ENCODE data around the gene TBC1D9B. TPM values are rescaled to one million over a fixed set of nuclear protein-coding genes. Genes with fewer than 3 reads are reported as not detected.

TBC1D9B gene
- total RNA-seq, 6 experiments from 2014 or later = 58.7 to 81.9 (median 69.5) TPM

DNA sequence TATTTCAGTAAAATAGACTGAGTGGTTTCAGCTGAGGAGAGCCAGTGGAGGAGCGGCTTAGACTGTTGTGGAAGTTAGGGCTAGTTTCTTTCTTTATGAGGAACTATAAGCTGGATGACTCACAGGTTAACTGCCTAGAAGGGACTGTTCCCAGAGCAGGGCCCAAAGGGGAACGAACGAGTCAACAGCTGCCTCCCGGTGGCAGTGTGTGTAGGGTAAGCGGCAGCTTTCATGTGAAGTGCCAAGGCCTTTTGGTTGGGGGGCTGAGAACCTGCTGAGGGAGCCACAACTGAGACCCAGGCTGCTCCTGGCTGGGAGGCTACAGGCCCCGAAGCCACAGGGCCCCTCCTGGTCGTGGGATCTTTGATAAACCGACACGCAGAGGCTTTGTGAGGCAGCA lies 80.0 kb downstream of the TBC1D9B start:
- no peak overlapping the region for H3K4me3 ChIP-seq
- TF ChIP-seq, protein P1, sequence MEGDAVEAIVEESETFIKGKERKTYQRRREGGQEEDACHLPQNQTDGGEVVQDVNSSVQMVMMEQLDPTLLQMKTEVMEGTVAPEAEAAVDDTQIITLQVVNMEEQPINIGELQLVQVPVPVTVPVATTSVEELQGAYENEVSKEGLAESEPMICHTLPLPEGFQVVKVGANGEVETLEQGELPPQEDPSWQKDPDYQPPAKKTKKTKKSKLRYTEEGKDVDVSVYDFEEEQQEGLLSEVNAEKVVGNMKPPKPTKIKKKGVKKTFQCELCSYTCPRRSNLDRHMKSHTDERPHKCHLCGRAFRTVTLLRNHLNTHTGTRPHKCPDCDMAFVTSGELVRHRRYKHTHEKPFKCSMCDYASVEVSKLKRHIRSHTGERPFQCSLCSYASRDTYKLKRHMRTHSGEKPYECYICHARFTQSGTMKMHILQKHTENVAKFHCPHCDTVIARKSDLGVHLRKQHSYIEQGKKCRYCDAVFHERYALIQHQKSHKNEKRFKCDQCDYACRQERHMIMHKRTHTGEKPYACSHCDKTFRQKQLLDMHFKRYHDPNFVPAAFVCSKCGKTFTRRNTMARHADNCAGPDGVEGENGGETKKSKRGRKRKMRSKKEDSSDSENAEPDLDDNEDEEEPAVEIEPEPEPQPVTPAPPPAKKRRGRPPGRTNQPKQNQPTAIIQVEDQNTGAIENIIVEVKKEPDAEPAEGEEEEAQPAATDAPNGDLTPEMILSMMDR (IDR thresholded peaks at IDR 0.05) = no peak
- TF ChIP-seq POLR2A (IDR thresholded peaks at IDR 0.05) = no peak
- no peak for DNase-seq
- intact Hi-C loops (cut with DNase I) = no loop called here
- no peak overlapping the region for H3K27ac ChIP-seq
- no peaks in the 10 kb centered on the region for H3K9me3 ChIP-seq
- WGBS (ENCODE audit: insufficient coverage, low coverage, low lambda C conversion rate, missing lambda C conversion rate) = 59% methylated on average over 7 of the region's 9 CpGs
- H3K4me1 ChIP-seq = peaks cover 0 to 78% (median 25%) of the 10 kb centered on the region in 4 donors
- ATAC-seq = peak; percentile 5 to 28 (median 14)
- H3K36me3 ChIP-seq = peaks cover 15 to 100% (median 66%) of the 10 kb centered on the region in 4 donors
- H3K27me3 ChIP-seq = no peaks in the 10 kb centered on the region

DNA sequence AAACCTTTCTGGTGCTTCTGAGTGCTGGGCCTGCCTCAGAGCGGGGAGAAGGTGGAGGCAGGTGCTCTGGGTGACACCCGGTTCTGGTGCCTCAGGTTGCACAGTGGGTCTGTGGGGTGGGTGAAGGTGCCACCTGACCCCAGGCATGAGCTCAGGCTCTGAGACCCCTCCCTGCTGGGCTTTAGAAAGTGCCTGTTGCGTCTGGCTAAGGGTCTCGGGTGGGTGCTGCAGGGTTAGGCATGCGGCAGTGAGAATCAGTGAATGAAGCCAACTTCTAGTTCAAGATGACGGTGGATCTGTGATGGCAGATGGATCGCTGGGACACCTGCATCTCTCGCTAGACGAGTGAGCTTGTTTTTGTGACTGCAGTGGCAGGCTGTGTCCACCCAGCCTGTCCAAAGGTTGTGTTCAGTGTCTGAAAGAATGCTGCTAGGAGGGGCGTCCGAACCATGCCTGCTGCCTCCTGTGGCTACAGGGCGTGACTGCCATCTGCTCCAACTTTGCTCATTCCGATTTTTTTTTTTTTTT lies 82.0 kb downstream of the TBC1D9B start:
- H3K4me1 ChIP-seq = peaks cover 0 to 67% (median 29%) of the 10 kb centered on the region in 4 donors
- DNase-seq = peak in 1 of 3 donors; percentile 57
- peaks cover 0 to 87% (median 52%) of the 10 kb centered on the region in 4 donors for H3K36me3 ChIP-seq
- H3K4me3 ChIP-seq = no peak overlapping the region
- TF ChIP-seq, protein P1 (IDR thresholded peaks at IDR 0.05) = peak in 1 of 4 donors; percentile 12
- no peak for TF ChIP-seq POLR2A (IDR thresholded peaks at IDR 0.05)
- H3K27ac ChIP-seq = peak overlapping the region in 1 of 3 donors; percentile 19
- H3K27me3 ChIP-seq = no peaks in the 10 kb centered on the region
- WGBS (ENCODE audit: insufficient coverage, low coverage, low lambda C conversion rate, missing lambda C conversion rate) = 58% methylated on average over 2 of the region's 13 CpGs
- intact Hi-C loops (cut with DNase I) = no loop called here
- peak; percentile 8 to 26 (median 16) for ATAC-seq
- no peaks in the 10 kb centered on the region for H3K9me3 ChIP-seq

DNA sequence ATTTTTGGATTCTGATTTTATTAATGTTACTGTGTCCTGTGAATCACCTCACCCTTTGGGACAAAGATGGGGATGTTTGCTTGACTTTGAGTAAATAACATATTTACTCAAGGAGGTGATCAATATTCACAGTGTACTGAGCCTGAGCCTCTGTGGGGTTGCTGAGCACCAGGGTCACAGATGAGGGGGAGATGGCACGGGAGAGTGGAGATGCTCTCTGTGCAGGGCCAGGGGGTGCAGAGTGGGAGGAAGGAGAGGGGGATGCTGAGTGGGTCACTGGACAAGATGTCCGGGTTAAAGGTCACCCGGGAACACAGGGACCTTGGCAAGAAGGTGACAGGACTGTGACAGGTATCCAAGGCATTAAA lies 83.0 kb downstream of the TBC1D9B start:
- 38% methylated on average over 3 of the region's 3 CpGs for WGBS (ENCODE audit: insufficient coverage, low coverage, low lambda C conversion rate, missing lambda C conversion rate)
- H3K4me3 ChIP-seq = peak overlapping the region in 1 of 3 donors; percentile 2
- peaks cover 0 to 77% (median 48%) of the 10 kb centered on the region in 4 donors for H3K36me3 ChIP-seq
- H3K27me3 ChIP-seq = no peaks in the 10 kb centered on the region
- H3K27ac ChIP-seq = peak overlapping the region in 1 of 3 donors; percentile 19
- ATAC-seq (peak in 1 of 4 donors; percentile 14), DNase-seq (peak in 1 of 3 donors; percentile 49)
- peaks cover 0 to 73% (median 32%) of the 10 kb centered on the region in 4 donors for H3K4me1 ChIP-seq
- H3K9me3 ChIP-seq = no peaks in the 10 kb centered on the region
- intact Hi-C loops (cut with DNase I) = no loop called here
- TF ChIP-seq, protein P1 (IDR thresholded peaks at IDR 0.05) = no peak
- no peak for TF ChIP-seq POLR2A (IDR thresholded peaks at IDR 0.05)

DNA sequence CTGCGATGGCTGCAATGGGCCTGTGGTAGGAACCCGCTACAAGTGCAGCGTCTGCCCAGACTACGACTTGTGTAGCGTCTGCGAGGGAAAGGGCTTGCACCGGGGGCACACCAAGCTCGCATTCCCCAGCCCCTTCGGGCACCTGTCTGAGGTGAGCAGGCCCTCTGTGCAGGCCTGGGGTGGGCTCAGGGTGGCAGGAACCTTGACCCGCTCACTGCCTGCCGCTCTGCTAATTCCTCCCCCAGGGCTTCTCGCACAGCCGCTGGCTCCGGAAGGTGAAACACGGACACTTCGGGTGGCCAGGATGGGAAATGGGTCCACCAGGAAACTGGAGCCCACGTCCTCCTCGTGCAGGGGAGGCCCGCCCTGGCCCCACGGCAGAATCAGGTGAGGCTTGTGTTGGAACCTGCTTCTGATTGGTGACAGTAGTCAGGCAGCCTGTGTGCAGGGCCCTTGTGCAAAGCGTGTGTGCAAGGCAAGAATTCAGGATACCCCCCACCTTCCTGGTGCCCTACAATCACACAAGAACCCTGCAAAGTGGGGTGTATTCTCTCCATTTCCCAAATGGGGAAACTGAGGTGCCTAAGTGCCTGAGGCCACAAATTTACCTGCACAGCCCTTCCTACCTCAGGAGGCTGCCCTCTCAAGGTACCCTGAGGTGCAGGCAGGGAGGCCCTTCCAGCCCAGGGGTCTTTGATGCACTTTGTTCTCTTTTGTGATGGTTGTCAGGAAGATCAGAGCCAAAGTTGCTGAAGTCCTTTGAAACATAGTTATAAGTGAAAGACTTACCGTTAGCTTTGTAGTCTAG lies 83.6 kb downstream of the TBC1D9B start:
- H3K4me1 ChIP-seq = peaks cover 0 to 77% (median 35%) of the 10 kb centered on the region in 4 donors
- peak overlapping the region; percentile 97 to 100 (median 100) for H3K4me3 ChIP-seq
- no peaks in the 10 kb centered on the region for H3K9me3 ChIP-seq
- 22% methylated on average over 3 of the region's 22 CpGs for WGBS (ENCODE audit: insufficient coverage, low coverage, low lambda C conversion rate, missing lambda C conversion rate)
- TF ChIP-seq, protein P1 (IDR thresholded peaks at IDR 0.05) = no peak
- TF ChIP-seq POLR2A (IDR thresholded peaks at IDR 0.05) = no peak
- no peaks in the 10 kb centered on the region for H3K27me3 ChIP-seq
- H3K36me3 ChIP-seq = peaks cover 0 to 71% (median 45%) of the 10 kb centered on the region in 4 donors
- H3K27ac ChIP-seq = peak overlapping the region in 1 of 3 donors; percentile 19
- DNase-seq (peak in 2 of 3 donors; percentile 18 to 44), ATAC-seq (no peak)
- intact Hi-C loops (cut with DNase I) = no loop called here
